ENCODE data around the gene CYP26B1.

- TF ChIP-seq, protein P1, sequence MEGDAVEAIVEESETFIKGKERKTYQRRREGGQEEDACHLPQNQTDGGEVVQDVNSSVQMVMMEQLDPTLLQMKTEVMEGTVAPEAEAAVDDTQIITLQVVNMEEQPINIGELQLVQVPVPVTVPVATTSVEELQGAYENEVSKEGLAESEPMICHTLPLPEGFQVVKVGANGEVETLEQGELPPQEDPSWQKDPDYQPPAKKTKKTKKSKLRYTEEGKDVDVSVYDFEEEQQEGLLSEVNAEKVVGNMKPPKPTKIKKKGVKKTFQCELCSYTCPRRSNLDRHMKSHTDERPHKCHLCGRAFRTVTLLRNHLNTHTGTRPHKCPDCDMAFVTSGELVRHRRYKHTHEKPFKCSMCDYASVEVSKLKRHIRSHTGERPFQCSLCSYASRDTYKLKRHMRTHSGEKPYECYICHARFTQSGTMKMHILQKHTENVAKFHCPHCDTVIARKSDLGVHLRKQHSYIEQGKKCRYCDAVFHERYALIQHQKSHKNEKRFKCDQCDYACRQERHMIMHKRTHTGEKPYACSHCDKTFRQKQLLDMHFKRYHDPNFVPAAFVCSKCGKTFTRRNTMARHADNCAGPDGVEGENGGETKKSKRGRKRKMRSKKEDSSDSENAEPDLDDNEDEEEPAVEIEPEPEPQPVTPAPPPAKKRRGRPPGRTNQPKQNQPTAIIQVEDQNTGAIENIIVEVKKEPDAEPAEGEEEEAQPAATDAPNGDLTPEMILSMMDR (IDR thresholded peaks at IDR 0.05; ENCODE audit: low read length) = no peak
- no peak for TF ChIP-seq EZH2 (IDR thresholded peaks at IDR 0.05; ENCODE audit: borderline replicate concordance, low read length)
Observed at GRCh38 chr2:72118386-72118785, 29.3 kb downstream of the CYP26B1 start.

Data from OCI-LY1 (cell line).